Kasumi-1 (cell line): ENCODE measurements around the gene STIM2.
A peak's percentile ranks its signal among the peaks of the same experiment; 100 is the strongest.
"Not testable (repeated sequence)": the region's sequence is repeated elsewhere in the genome, so short reads cannot be mapped to it uniquely, and the experiment has no call there.

Source experiments
- DNase-seq, 2 experiments: peaks; one replicate each; lab custom pipeline; 2025; lab: John Stamatoyannopoulos, UW

The STIM2 gene

GRCh38 chr4:27001398-27002164 lies 140.9 kb downstream of the STIM2 start:
- DNase-seq: no peak

GRCh38 chr4:27003642-27004113 lies 143.0 kb downstream of the STIM2 start:
- DNase-seq: no peak

- no peak for DNase-seq
Observed at GRCh38 chr4:27005501-27005900, 144.9 kb downstream of the STIM2 start.

- no peak for DNase-seq
Observed at GRCh38 chr4:27005905-27006590, 145.4 kb downstream of the STIM2 start.

GRCh38 chr4:27006646-27007045 lies 146.0 kb downstream of the STIM2 start:
- no peak for DNase-seq

GRCh38 chr4:27007507-27007906 lies 146.9 kb downstream of the STIM2 start:
- no peak for DNase-seq

- DNase-seq: no peak
Observed at GRCh38 chr4:27008679-27009078, 148.0 kb downstream of the STIM2 start.

GRCh38 chr4:27009539-27009938 lies 148.9 kb downstream of the STIM2 start:
- no peak for DNase-seq

GRCh38 chr4:27010334-27010940 lies 149.8 kb downstream of the STIM2 start:
- peak; percentile 80 to 82 for DNase-seq

GRCh38 chr4:27011401-27011800 lies 150.8 kb downstream of the STIM2 start:
- DNase-seq: no peak

GRCh38 chr4:27013012-27013411 lies 152.4 kb downstream of the STIM2 start:
- no peak for DNase-seq

- DNase-seq: no peak
Observed at GRCh38 chr4:27016551-27016950, 155.9 kb downstream of the STIM2 start.

GRCh38 chr4:27017623-27018022 lies 157.0 kb downstream of the STIM2 start:
- no peak for DNase-seq

GRCh38 chr4:27018076-27018475 lies 157.4 kb downstream of the STIM2 start:
- DNase-seq: peak; percentile 10 to 18

GRCh38 chr4:27018910-27019309 lies 158.3 kb downstream of the STIM2 start:
- no peak for DNase-seq

- no peak for DNase-seq
Observed at GRCh38 chr4:27019766-27020165, 159.1 kb downstream of the STIM2 start.

- no peak for DNase-seq
Observed at GRCh38 chr4:27020203-27020602, 159.6 kb downstream of the STIM2 start.

- DNase-seq: no peak
Observed at GRCh38 chr4:27020603-27021002, 160.0 kb downstream of the STIM2 start.

- DNase-seq: no peak
Observed at GRCh38 chr4:27022963-27023362, 162.3 kb downstream of the STIM2 start.

GRCh38 chr4:27023366-27023765 lies 162.7 kb downstream of the STIM2 start:
- no peak for DNase-seq

GRCh38 chr4:27024805-27025204 lies 164.2 kb downstream of the STIM2 start:
- no peak for DNase-seq

- DNase-seq: no peak
Observed at GRCh38 chr4:27027428-27027827, 166.8 kb downstream of the STIM2 start.

GRCh38 chr4:27035127-27035526 lies 174.5 kb downstream of the STIM2 start:
- not testable (repeated sequence) for DNase-seq
